HepG2 (cell line): ENCODE data around the gene ARPC1B. TPM values are rescaled to one million over a fixed set of nuclear protein-coding genes. Genes with fewer than 3 reads are reported as not detected.

Source experiments
- BRCA1 ChIP-seq: sonication (generic); formaldehyde crosslinking; IDR thresholded peaks from 2 replicates; pipeline ENCODE4 v1.4.0; 2020; ENCODE audit warnings: missing genetic modification reagents
- ELF4 ChIP-seq: sonication (generic); formaldehyde crosslinking; IDR thresholded peaks from 2 replicates; pipeline ENCODE4 v1.5.0; 2020; ENCODE audit warnings: missing genetic modification reagents, mild to moderate bottlenecking, moderate library complexity, borderline replicate concordance
- FOXK1 ChIP-seq: sonication (generic); formaldehyde crosslinking; IDR thresholded peaks from 2 replicates; pipeline ENCODE4 v1.4.0; 2020; ENCODE audit warnings: low read depth, missing genetic modification reagents, borderline replicate concordance
- GFI1 ChIP-seq: sonication (generic); formaldehyde crosslinking; IDR thresholded peaks from 2 replicates; pipeline ENCODE4 v1.5.0; 2020; ENCODE audit warnings: missing genetic modification reagents, mild to moderate bottlenecking, borderline replicate concordance
- NCOR1 ChIP-seq: fragments of 200-600 bp; sonication (generic); IDR thresholded peaks from 2 replicates; pipeline ENCODE4 v1.7.0; 2017; ENCODE audit warnings: antibody characterized with exemption, low read length, borderline replicate concordance
- PCBP2 ChIP-seq: fragments of 200-400 bp; formaldehyde crosslinking; optimal IDR thresholded peaks from 2 replicates; pipeline ENCODE3; 2018; ENCODE audit warnings: low read length, low read depth; ENCODE audit not compliant: poor library complexity, severe bottlenecking
- PHB2 ChIP-seq: fragments of 450-650 bp; IDR thresholded peaks from 2 replicates; pipeline ENCODE4 v1.6.1; 2018; ENCODE audit not compliant: partially characterized antibody
- POGZ ChIP-seq: sonication (generic); formaldehyde crosslinking; IDR thresholded peaks from 2 replicates; pipeline ENCODE4 v1.4.0; 2020; ENCODE audit warnings: mild to moderate bottlenecking, missing genetic modification reagents
- ZNF232 ChIP-seq: sonication (generic); formaldehyde crosslinking; IDR thresholded peaks from 2 replicates; pipeline ENCODE4 v1.4.0; 2020; ENCODE audit warnings: missing genetic modification reagents, borderline replicate concordance
- ZNF235 ChIP-seq: sonication (generic); formaldehyde crosslinking; IDR thresholded peaks from 2 replicates; pipeline ENCODE4 v1.8.1; 2023; ENCODE audit warnings: mild to moderate bottlenecking, missing genetic modification reagents, borderline replicate concordance
- ZNF44 ChIP-seq: sonication (generic); formaldehyde crosslinking; IDR thresholded peaks from 2 replicates; pipeline ENCODE4 v1.5.1; 2020; ENCODE audit warnings: mild to moderate bottlenecking, missing genetic modification reagents
- ZNF577 ChIP-seq: sonication (generic); formaldehyde crosslinking; IDR thresholded peaks from 2 replicates; pipeline ENCODE4 v1.4.0; 2020; ENCODE audit warnings: mild to moderate bottlenecking, low read depth, missing genetic modification reagents, borderline replicate concordance
- ZNF619 ChIP-seq: sonication (generic); formaldehyde crosslinking; IDR thresholded peaks from 2 replicates; pipeline ENCODE4 v1.4.0; 2020; ENCODE audit warnings: mild to moderate bottlenecking, missing genetic modification reagents
- ZNF781 ChIP-seq: sonication (generic); formaldehyde crosslinking; IDR thresholded peaks from 2 replicates; pipeline ENCODE4 v1.5.1; 2020; ENCODE audit warnings: borderline replicate concordance, mild to moderate bottlenecking, missing genetic modification reagents; ENCODE audit errors: not compliant biosample characterization
- ZSCAN22 ChIP-seq: sonication (generic); formaldehyde crosslinking; IDR thresholded peaks from 2 replicates; pipeline ENCODE4 v1.4.0; 2020; ENCODE audit warnings: mild to moderate bottlenecking, missing genetic modification reagents
- polyA plus RNA-seq, 8 experiments: library from polyadenylated mRNA; depleted of rRNA in 3 of 8; stranded (reverse) in 7 of 8; unstranded in 1 of 8; fragments of >200 nt; fragmentation: Illumina TruSeq in 4 of 8; extraction: Trizol in 4 of 8; gene quantifications; 2 replicates each; pipeline versions ENCODE4 v1.2.1 to v1.2.3, GENCODE V29; 2011 to 2016; ENCODE audit warnings: low read depth in 4 of 8, missing spikeins in 1 of 8, mixed read lengths in 1 of 8; ENCODE audit not compliant: insufficient read depth in 1 of 8
- total RNA-seq, 5 experiments: library from RNA; depleted of rRNA; stranded (reverse); fragments of >200 nt; fragmentation: Illumina TruSeq; extraction: Trizol; gene quantifications; 2 replicates each; pipeline ENCODE4 v1.2.3, GENCODE V29; 2016; ENCODE audit warnings: low read depth in 1 of 5
- TF ChIP-seq, protein P1 (sequence below): sonication (generic); formaldehyde crosslinking; IDR thresholded peaks from 2 replicates; pipeline ENCODE4 v1.5.1; 2020; ENCODE audit warnings: mild to moderate bottlenecking, missing genetic modification reagents, borderline replicate concordance
- TF ChIP-seq, protein P2 (sequence below): sonication (generic); formaldehyde crosslinking; IDR thresholded peaks from 2 replicates; pipeline ENCODE4 v1.8.1; 2023; ENCODE audit warnings: mild to moderate bottlenecking, inconsistent platforms, moderate library complexity, missing genetic modification reagents, borderline replicate concordance
- TF ChIP-seq, protein P3 (sequence below): sonication (generic); formaldehyde crosslinking; IDR thresholded peaks from 2 replicates; pipeline ENCODE4 v1.5.0; 2020; ENCODE audit warnings: mild to moderate bottlenecking, missing genetic modification reagents
- TF ChIP-seq, protein P4 (sequence below): sonication (generic); formaldehyde crosslinking; IDR thresholded peaks from 2 replicates; pipeline ENCODE4 v1.4.0; 2020; ENCODE audit warnings: mild to moderate bottlenecking, low read depth, missing genetic modification reagents

Gene ARPC1B
- total and polyA plus RNA-seq, 2 of the 13 experiments (the other 11 are each of a cell fraction or from before 2014, with no cell fraction given): 72.9 to 89.1 TPM

DNA sequence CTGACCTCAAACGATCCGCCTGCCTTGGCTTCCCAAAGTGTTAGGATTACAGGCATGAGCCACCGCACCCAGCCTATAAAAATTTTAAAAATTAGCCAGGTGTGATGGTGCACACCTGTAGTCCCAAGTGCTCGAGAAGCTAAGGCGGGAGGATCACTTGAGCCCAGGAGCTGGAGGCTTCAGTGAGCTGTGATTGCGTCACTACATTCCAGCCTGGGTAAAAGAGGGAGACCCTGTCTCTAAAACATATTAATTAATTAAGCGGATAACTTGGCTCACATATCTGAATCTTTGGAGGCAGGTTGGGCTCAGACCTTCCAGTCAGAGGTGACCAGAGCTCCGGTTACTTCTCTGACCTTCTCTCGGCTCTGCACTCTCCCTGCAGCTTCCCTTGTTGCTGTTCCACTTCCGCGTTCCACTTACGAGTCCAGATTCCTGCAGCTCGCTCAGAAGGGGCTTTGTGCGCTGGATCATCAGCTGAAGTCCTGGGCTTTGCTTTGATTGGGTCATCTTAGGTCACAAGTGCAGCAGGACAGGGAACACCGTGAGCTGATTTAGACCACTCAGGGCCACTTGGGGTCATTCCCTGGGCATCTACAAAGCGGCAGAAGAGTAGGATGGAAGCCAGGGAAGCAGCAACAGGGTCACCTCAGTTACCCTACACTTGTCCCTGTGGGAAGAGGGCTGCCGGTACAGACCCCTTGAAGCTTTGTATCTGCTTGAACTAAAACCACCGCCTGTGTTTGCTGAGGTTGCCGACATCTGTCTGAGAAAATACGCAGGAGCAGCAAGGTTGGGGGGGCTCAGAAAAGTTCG lies 2.0 kb upstream of the ARPC1B start (continued):
- TF ChIP-seq, protein P1, sequence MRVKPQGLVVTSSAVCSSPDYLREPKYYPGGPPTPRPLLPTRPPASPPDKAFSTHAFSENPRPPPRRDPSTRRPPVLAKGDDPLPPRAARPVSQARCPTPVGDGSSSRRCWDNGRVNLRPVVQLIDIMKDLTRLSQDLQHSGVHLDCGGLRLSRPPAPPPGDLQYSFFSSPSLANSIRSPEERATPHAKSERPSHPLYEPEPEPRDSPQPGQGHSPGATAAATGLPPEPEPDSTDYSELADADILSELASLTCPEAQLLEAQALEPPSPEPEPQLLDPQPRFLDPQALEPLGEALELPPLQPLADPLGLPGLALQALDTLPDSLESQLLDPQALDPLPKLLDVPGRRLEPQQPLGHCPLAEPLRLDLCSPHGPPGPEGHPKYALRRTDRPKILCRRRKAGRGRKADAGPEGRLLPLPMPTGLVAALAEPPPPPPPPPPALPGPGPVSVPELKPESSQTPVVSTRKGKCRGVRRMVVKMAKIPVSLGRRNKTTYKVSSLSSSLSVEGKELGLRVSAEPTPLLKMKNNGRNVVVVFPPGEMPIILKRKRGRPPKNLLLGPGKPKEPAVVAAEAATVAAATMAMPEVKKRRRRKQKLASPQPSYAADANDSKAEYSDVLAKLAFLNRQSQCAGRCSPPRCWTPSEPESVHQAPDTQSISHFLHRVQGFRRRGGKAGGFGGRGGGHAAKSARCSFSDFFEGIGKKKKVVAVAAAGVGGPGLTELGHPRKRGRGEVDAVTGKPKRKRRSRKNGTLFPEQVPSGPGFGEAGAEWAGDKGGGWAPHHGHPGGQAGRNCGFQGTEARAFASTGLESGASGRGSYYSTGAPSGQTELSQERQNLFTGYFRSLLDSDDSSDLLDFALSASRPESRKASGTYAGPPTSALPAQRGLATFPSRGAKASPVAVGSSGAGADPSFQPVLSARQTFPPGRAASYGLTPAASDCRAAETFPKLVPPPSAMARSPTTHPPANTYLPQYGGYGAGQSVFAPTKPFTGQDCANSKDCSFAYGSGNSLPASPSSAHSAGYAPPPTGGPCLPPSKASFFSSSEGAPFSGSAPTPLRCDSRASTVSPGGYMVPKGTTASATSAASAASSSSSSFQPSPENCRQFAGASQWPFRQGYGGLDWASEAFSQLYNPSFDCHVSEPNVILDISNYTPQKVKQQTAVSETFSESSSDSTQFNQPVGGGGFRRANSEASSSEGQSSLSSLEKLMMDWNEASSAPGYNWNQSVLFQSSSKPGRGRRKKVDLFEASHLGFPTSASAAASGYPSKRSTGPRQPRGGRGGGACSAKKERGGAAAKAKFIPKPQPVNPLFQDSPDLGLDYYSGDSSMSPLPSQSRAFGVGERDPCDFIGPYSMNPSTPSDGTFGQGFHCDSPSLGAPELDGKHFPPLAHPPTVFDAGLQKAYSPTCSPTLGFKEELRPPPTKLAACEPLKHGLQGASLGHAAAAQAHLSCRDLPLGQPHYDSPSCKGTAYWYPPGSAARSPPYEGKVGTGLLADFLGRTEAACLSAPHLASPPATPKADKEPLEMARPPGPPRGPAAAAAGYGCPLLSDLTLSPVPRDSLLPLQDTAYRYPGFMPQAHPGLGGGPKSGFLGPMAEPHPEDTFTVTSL (CRISPR knock-in tag): no peak; the same call in 1 of the 2 replicates
- TF ChIP-seq ZNF44 (CRISPR knock-in tag): no peak
- TF ChIP-seq, protein P2, sequence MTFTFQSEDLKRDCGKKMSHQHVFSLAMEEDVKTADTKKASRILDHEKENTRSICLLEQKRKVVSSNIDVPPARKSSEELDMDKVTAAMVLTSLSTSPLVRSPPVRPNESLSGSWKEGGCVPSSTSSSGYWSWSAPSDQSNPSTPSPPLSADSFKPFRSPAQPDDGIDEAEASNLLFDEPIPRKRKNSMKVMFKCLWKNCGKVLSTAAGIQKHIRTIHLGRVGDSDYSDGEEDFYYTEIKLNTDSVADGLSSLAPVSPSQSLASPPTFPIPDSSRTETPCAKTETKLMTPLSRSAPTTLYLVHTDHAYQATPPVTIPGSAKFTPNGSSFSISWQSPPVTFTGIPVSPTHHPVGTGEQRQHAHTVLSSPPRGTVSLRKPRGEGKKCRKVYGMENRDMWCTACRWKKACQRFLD: no peak
- TF ChIP-seq PHB2: no peak
- peak; percentile 99 for TF ChIP-seq ELF4 (CRISPR knock-in tag)
- TF ChIP-seq, protein P3, sequence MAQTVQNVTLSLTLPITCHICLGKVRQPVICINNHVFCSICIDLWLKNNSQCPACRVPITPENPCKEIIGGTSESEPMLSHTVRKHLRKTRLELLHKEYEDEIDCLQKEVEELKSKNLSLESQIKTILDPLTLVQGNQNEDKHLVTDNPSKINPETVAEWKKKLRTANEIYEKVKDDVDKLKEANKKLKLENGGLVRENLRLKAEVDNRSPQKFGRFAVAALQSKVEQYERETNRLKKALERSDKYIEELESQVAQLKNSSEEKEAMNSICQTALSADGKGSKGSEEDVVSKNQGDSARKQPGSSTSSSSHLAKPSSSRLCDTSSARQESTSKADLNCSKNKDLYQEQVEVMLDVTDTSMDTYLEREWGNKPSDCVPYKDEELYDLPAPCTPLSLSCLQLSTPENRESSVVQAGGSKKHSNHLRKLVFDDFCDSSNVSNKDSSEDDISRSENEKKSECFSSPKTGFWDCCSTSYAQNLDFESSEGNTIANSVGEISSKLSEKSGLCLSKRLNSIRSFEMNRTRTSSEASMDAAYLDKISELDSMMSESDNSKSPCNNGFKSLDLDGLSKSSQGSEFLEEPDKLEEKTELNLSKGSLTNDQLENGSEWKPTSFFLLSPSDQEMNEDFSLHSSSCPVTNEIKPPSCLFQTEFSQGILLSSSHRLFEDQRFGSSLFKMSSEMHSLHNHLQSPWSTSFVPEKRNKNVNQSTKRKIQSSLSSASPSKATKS: no peak
- TF ChIP-seq GFI1 (CRISPR knock-in tag): peak; percentile 99
- TF ChIP-seq ZSCAN22 (CRISPR knock-in tag): no peak
- TF ChIP-seq, protein P4, sequence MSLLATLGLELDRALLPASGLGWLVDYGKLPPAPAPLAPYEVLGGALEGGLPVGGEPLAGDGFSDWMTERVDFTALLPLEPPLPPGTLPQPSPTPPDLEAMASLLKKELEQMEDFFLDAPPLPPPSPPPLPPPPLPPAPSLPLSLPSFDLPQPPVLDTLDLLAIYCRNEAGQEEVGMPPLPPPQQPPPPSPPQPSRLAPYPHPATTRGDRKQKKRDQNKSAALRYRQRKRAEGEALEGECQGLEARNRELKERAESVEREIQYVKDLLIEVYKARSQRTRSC (CRISPR knock-in tag): no peak
- peak; percentile 92; the same call in 1 of the 2 replicates for TF ChIP-seq ZNF619
- TF ChIP-seq NCOR1: peak; percentile 80; the same call in 1 of the 2 replicates
- no peak for TF ChIP-seq ZNF781 (CRISPR knock-in tag)
- peak; percentile 92 for TF ChIP-seq FOXK1
- TF ChIP-seq BRCA1: no peak
- TF ChIP-seq PCBP2: no peak
- TF ChIP-seq ZNF577 (CRISPR knock-in tag): no peak
- no peak for TF ChIP-seq POGZ (CRISPR knock-in tag)
- TF ChIP-seq ZNF235 (CRISPR knock-in tag): no peak
- no peak for TF ChIP-seq ZNF232
